HCT116 (cell line): Measurements from ENCODE around the gene UFD1. TPM values are rescaled to one million over a fixed set of nuclear protein-coding genes. Genes with fewer than 3 reads are reported as not detected.

ENCODE experiments used
- ATAC-seq: fragments of 200-7000 bp; cut with Tn5 transposase; 2 replicates; pipeline ENCODE4 v1.9.1; 2020; ENCODE audit warnings: mild to moderate bottlenecking, moderate library complexity
- BruUV-seq: library from RNA; stranded (reverse); fragments of 400-500 nt; replicated peaks from 2 replicates; lab custom pipeline; 2021; lab: Mats Ljungman, UMichigan
- CTCF ChIA-PET: fragments of 300-600 bp; sonication (Branson Sonifier 250); formaldehyde crosslinking; loops from one replicate; lab custom pipeline; 2021; ENCODE audit warnings: antibody characterized with exemption; lab: Charles Lee
- POLR2A ChIA-PET: fragments of 300-600, 350-600 bp; sonication (Branson Sonifier 250); formaldehyde crosslinking; loops from one replicate; lab custom pipeline; 2021; ENCODE audit warnings: antibody characterized with exemption; lab: Charles Lee
- RAD21 ChIA-PET, 2 experiments: fragments of 300-600 bp; sonication (Branson Sonifier 250); formaldehyde crosslinking; loops; one replicate each; lab custom pipeline; 2023; ENCODE audit warnings: low total read pairs in 2 of 2; ENCODE audit not compliant: uncharacterized antibody in 2 of 2, unreplicated experiment in 2 of 2, low non-redundant PET in 1 of 2; lab: Charles Lee
- DNase-seq: peaks from one replicate; pipeline ENCODE4 v3.0.0-alpha.2; 2010; ENCODE audit warnings: low read depth, low spot score
- H2AFZ ChIP-seq: fragments of 200-600 bp; shearing (Covaris generic), sonication (generic); 2 replicates; pipeline ENCODE4 v1.6.1; 2017; ENCODE audit warnings: low read depth, mixed run types, mixed read lengths, antibody characterized with exemption, low read length; ENCODE audit not compliant: poor library complexity, severe bottlenecking
- H3K27ac ChIP-seq: 2 replicates; pipeline ENCODE4 v1.5.1; 2012; ENCODE audit warnings: low read depth, low read length
- H3K27me3 ChIP-seq: fragments of 200-600 bp; sonication (generic); 2 replicates; pipeline ENCODE4 v1.6.1; 2016; ENCODE audit warnings: mixed run types, low read length, mixed read lengths; ENCODE audit not compliant: insufficient read depth
- H3K36me3 ChIP-seq, 2 experiments: fragments of 200-500 bp in 1 of 2; fragments of 200-600 bp in 1 of 2; sonication (Bioruptor generic) in 1 of 2; sonication (generic) in 1 of 2; 2 replicates each; pipeline versions ENCODE4 v1.5.1 to v1.6.1; 2014 to 2016; ENCODE audit warnings: low read length in 2 of 2, inconsistent platforms in 1 of 2, mixed read lengths in 1 of 2, mixed run types in 1 of 2; ENCODE audit not compliant: insufficient read depth in 2 of 2, control insufficient read depth in 1 of 2
- H3K4me1 ChIP-seq, 2 experiments: fragments of 200-600 bp in 1 of 2; sonication (generic) in 1 of 2; 2 replicates each; pipeline versions ENCODE4 v1.5.1 to v1.6.1; 2012 to 2017; ENCODE audit warnings: low read length in 2 of 2, inconsistent platforms in 1 of 2, mild to moderate bottlenecking in 1 of 2, mixed read lengths in 1 of 2, mixed run types in 1 of 2, moderate library complexity in 1 of 2; ENCODE audit not compliant: insufficient read depth in 2 of 2, control insufficient read depth in 1 of 2
- H3K4me2 ChIP-seq: fragments of 200-600 bp; sonication (generic); 2 replicates; pipeline ENCODE4 v1.6.1; 2017; ENCODE audit warnings: mixed run types, low read length, mixed read lengths
- H3K4me3 ChIP-seq, 2 experiments: fragments of 200-600 bp in 1 of 2; sonication (generic) in 1 of 2; replicated peaks in 1 of 2; 2 replicates each; pipeline ENCODE4 v1.5.1; 2011 to 2016; ENCODE audit warnings: low read length in 2 of 2, control low read depth in 1 of 2, low read depth in 1 of 2, mild to moderate bottlenecking in 1 of 2, mixed read lengths in 1 of 2, mixed run types in 1 of 2
- H3K79me2 ChIP-seq: fragments of 200-600 bp; sonication (generic); 2 replicates; pipeline ENCODE4 v1.6.1; 2017; ENCODE audit warnings: mild to moderate bottlenecking, mixed run types, low read length, moderate library complexity, mixed read lengths; ENCODE audit not compliant: insufficient read depth
- H3K9ac ChIP-seq: fragments of 200-600 bp; sonication (generic); 2 replicates; pipeline ENCODE4 v1.6.1; 2016; ENCODE audit warnings: low read length, mixed read lengths
- H3K9me2 ChIP-seq: fragments of 200-600 bp; sonication (generic), shearing (Covaris generic); 2 replicates; pipeline ENCODE4 v1.6.1; 2017; ENCODE audit warnings: mixed run types, mild to moderate bottlenecking, moderate library complexity; ENCODE audit not compliant: insufficient read depth
- H3K9me3 ChIP-seq, 2 experiments: fragments of 200-500 bp in 1 of 2; fragments of 200-600 bp in 1 of 2; sonication (Bioruptor generic) in 1 of 2; sonication (generic) in 1 of 2; 2 replicates each; pipeline ENCODE4 v1.6.1; 2014 to 2017; ENCODE audit warnings: low read length in 2 of 2, mixed read lengths in 2 of 2, inconsistent platforms in 1 of 2, low read depth in 1 of 2, mild to moderate bottlenecking in 1 of 2, mixed run types in 1 of 2, moderate library complexity in 1 of 2; ENCODE audit not compliant: control insufficient read depth in 1 of 2, insufficient read depth in 1 of 2
- H4K20me1 ChIP-seq: fragments of 200-600 bp; sonication (generic), shearing (Covaris generic); 2 replicates; pipeline ENCODE4 v1.6.1; 2017; ENCODE audit warnings: mixed run types, mild to moderate bottlenecking, moderate library complexity; ENCODE audit not compliant: insufficient read depth
- CBX3 ChIP-seq: IDR thresholded peaks from 2 replicates; pipeline ENCODE4 v1.6.1; 2012; ENCODE audit warnings: low read depth
- CTCF ChIP-seq, 3 experiments: fragments of 200-600 bp in 1 of 3; sonication (generic) in 1 of 3; IDR thresholded peaks in 2 of 3; conservative IDR thresholded peaks in 1 of 3; 2 replicates each; pipeline ENCODE4 v1.5.1; 2012 to 2017; ENCODE audit warnings: low read depth in 2 of 3, low read length in 2 of 3, antibody characterized with exemption in 1 of 3, borderline replicate concordance in 1 of 3, control low read depth in 1 of 3, mild to moderate bottlenecking in 1 of 3, mixed read lengths in 1 of 3, mixed run types in 1 of 3, moderate library complexity in 1 of 3; ENCODE audit not compliant: insufficient read depth in 1 of 3
- ELF1 ChIP-seq: IDR thresholded peaks from 2 replicates; pipeline ENCODE4 v1.6.1; 2012; ENCODE audit warnings: low read depth, borderline replicate concordance
- EZH2 ChIP-seq: fragments of 200-600 bp; sonication (generic); IDR thresholded peaks from 2 replicates; pipeline ENCODE4 v1.6.1; 2017; ENCODE audit warnings: antibody characterized with exemption, mixed run types
- EZH2phosphoT487 ChIP-seq: fragments of 200-600 bp; IDR thresholded peaks from 2 replicates; pipeline ENCODE4 v1.6.1; 2018; ENCODE audit warnings: antibody characterized with exemption, borderline replicate concordance
- FOSL1 ChIP-seq: IDR thresholded peaks from 2 replicates; pipeline ENCODE4 v1.6.1; 2012; ENCODE audit warnings: low read depth
- POLR2AphosphoS5 ChIP-seq: IDR thresholded peaks from 2 replicates; pipeline ENCODE4 v1.6.1; 2011; ENCODE audit warnings: mild to moderate bottlenecking, low read depth, low read length, moderate library complexity
- SP1 ChIP-seq: IDR thresholded peaks from 2 replicates; pipeline ENCODE4 v1.6.1; 2012; ENCODE audit warnings: low read depth
- YY1 ChIP-seq: IDR thresholded peaks from 2 replicates; pipeline ENCODE4 v1.6.1; 2011; ENCODE audit warnings: low read length, low read depth, moderate library complexity, mild to moderate bottlenecking; ENCODE audit not compliant: insufficient replicate concordance; ENCODE audit errors: extremely low read depth
- ZBTB33 ChIP-seq: IDR thresholded peaks from 2 replicates; pipeline ENCODE4 v1.6.1; 2011; ENCODE audit warnings: mild to moderate bottlenecking, low read length, moderate library complexity; ENCODE audit not compliant: insufficient replicate concordance; ENCODE audit errors: extremely low read depth
- ZFX ChIP-seq: fragments of 450-650 bp; IDR thresholded peaks from 2 replicates; pipeline ENCODE4 v1.6.1; 2017
- intact Hi-C: fragments of 100-400 bp; cut with micrococcal nuclease; formaldehyde crosslinking; loops from 2 replicates; pipeline ENCODE4 v1.10.0; 2022
- total RNA-seq: library from RNA; stranded (reverse); gene quantifications from one replicate; pipeline ENCODE4 v1.2.1, GENCODE V29; 2021; ENCODE audit not compliant: unreplicated experiment
- TF ChIP-seq, protein P1 (sequence below): IDR thresholded peaks from 2 replicates; pipeline ENCODE4 v1.6.1; 2012

Gene UFD1
- total RNA-seq, 1 experiment from 2014 or later = 97.5 TPM

DNA sequence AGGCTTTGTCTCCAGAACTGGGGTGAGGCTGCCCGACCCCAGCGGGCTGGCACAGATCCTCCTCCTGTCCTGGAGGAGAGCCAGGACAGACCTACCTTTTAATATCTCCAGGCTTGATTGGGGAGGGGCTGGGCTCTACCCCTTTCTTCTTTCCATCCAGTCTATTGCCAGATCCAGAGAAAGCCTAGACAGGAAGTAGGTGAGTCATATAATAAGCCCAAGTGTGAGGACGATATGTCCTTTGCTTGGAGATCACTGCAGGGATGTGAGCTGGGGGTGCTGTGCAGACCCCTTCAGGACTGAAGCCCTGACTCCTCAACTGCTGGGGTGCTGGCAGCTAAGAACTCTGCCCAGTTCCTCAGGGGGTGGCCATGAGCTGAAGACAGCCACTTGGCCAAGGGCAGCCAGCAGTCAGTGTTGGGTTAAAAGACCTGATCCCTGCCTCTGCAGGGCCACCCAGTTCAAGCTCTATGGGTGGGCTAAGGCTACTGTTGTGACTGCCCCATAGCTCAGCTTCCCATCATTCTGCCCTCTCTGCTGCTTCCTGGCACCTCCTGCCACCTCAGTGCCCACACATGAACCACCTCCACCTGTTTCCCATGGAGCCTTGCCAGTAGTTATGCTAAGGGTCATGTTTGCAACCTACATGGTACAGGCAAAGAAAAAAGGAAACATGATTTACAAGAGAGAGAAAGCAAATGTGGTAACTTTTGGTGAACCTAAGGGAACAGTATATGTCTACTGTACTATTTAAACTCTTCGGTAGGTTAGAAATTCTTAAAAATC, 23.2 kb downstream of the UFD1 start:
- ATAC-seq = no peak
- Histone ChIP-seq H3K27ac (no peak overlapping the region), H3K9me2 (no peaks in the 10 kb centered on the region), H3K27me3 (no peaks in the 10 kb centered on the region), H3K4me1 (no peaks in the 10 kb centered on the region), H3K9me3 (no peaks in the 10 kb centered on the region), H3K9ac (no peak overlapping the region), H3K4me3 (no peak overlapping the region), H3K79me2 (peaks cover 3% of the 10 kb centered on the region; the same call in 1 of the 2 replicates), H2AFZ (no peak overlapping the region), H3K4me2 (no peak overlapping the region), H4K20me1 (no peaks in the 10 kb centered on the region), H3K36me3 (peaks cover 44 to 47% of the 10 kb centered on the region in 2 experiments)
- intact Hi-C loops = no loop called here
- ChIA-PET POLR2A (no interaction called here), CTCF (no interaction called here), RAD21 (no interaction called here)
- no peak for TF ChIP-seq ZBTB33
- no peak for TF ChIP-seq ZFX
- TF ChIP-seq, protein P1, sequence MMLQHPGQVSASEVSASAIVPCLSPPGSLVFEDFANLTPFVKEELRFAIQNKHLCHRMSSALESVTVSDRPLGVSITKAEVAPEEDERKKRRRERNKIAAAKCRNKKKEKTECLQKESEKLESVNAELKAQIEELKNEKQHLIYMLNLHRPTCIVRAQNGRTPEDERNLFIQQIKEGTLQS = no peak
- TF ChIP-seq POLR2AphosphoS5 = no peak
- no peak for TF ChIP-seq CBX3
- no peak for TF ChIP-seq YY1
- BruUV-seq = no TSS peak
- no peak for DNase-seq

- Histone ChIP-seq H3K27ac (no peak overlapping the region), H3K4me2 (no peak overlapping the region), H3K4me1 (no peaks in the 10 kb centered on the region), H3K79me2 (peaks cover 3% of the 10 kb centered on the region; the same call in 1 of the 2 replicates), H3K9ac (no peak overlapping the region), H3K9me3 (no peaks in the 10 kb centered on the region), H3K9me2 (no peaks in the 10 kb centered on the region), H4K20me1 (no peaks in the 10 kb centered on the region), H3K36me3 (peaks cover 47 to 48% of the 10 kb centered on the region in 2 experiments), H3K27me3 (no peaks in the 10 kb centered on the region), H2AFZ (no peak overlapping the region), H3K4me3 (no peak overlapping the region)
- no TSS peak for BruUV-seq
- ChIA-PET CTCF (no interaction called here), POLR2A (no interaction called here), RAD21 (no interaction called here)
- intact Hi-C loops = no loop called here
- DNase-seq = no peak
- no peak for ATAC-seq
- TF ChIP-seq CBX3 (no peak), POLR2AphosphoS5 (no peak), EZH2 (no peak), CTCF (IDR thresholded peaks at IDR 0.05 in 2 of 3, conservative IDR thresholded peaks at IDR 0.05 in 1 of 3; ENCODE audit: borderline replicate concordance in 1 of 3, insufficient read depth in 1 of 3, low read depth in 2 of 3, low read length in 2 of 3) (no peak), FOSL1 (no peak), EZH2phosphoT487 (no peak), SP1 (no peak), ELF1 (no peak)
Observed at GRCh38 chr22:19455033-19455432, 24.0 kb downstream of the UFD1 start.
